K562 (cell line): ENCODE data around the gene MUC5B.

Experiments used
- CEBPB ChIP-seq: fragments of 450-650 bp; IDR thresholded peaks from 2 replicates; pipeline ENCODE4 v1.6.1; 2016; ENCODE audit warnings: missing genetic modification characterization, missing compliant biosample characterization
- CREM ChIP-seq: IDR thresholded peaks from 2 replicates; pipeline ENCODE4 v1.6.1; 2014; ENCODE audit warnings: antibody characterized with exemption, low read depth
- EWSR1 ChIP-seq: fragments of 450-650 bp; IDR thresholded peaks from 2 replicates; pipeline ENCODE4 v1.6.1; 2018; ENCODE audit warnings: borderline replicate concordance, mild to moderate bottlenecking, low read depth, moderate library complexity; ENCODE audit not compliant: partially characterized antibody
- EZH2 ChIP-seq: IDR thresholded peaks from 2 replicates; pipeline ENCODE4 v1.6.1; 2012; ENCODE audit warnings: low read depth, mild to moderate bottlenecking, inconsistent platforms, low read length, borderline replicate concordance
- KLF13 ChIP-seq: fragments of 450-650 bp; IDR thresholded peaks from 2 replicates; pipeline ENCODE4 v1.6.1; 2016; ENCODE audit warnings: missing genetic modification characterization, low read depth, mild to moderate bottlenecking, missing compliant biosample characterization, moderate library complexity, borderline replicate concordance
- NFE2L1 ChIP-seq: fragments of 450-650 bp; IDR thresholded peaks from 2 replicates; pipeline ENCODE4 v1.6.1; 2016; ENCODE audit warnings: missing genetic modification characterization, low read depth, mild to moderate bottlenecking, missing compliant biosample characterization, moderate library complexity, borderline replicate concordance
- NFXL1 ChIP-seq: fragments of 450-650 bp; formaldehyde crosslinking; IDR thresholded peaks from 2 replicates; pipeline ENCODE4 v1.4.0; 2021; ENCODE audit warnings: mild to moderate bottlenecking
- SMC3 ChIP-seq: conservative IDR thresholded peaks from 2 replicates; pipeline ENCODE4 v1.6.1; 2011; ENCODE audit warnings: low read depth, low read length, improper control_type of control experiment; ENCODE audit not compliant: insufficient read depth
- USF2 ChIP-seq: sonication (generic); formaldehyde crosslinking; IDR thresholded peaks from 2 replicates; pipeline ENCODE4 v1.5.0; 2020; ENCODE audit warnings: missing genetic modification reagents
- YY1 ChIP-seq, 3 experiments: IDR thresholded peaks; 2 replicates each; pipeline ENCODE4 v1.6.1; 2011; ENCODE audit warnings: low read length in 2 of 3, mild to moderate bottlenecking in 2 of 3, moderate library complexity in 2 of 3, borderline replicate concordance in 1 of 3, control low read depth in 1 of 3, low read depth in 1 of 3; ENCODE audit not compliant: insufficient read depth in 3 of 3, insufficient replicate concordance in 2 of 3, control insufficient read depth in 1 of 3, insufficient read length in 1 of 3; ENCODE audit errors: extremely low read depth in 1 of 3
- ZC3H4 ChIP-seq: sonication (generic); formaldehyde crosslinking; IDR thresholded peaks from 2 replicates; pipeline ENCODE4 v1.9.0; 2021; ENCODE audit warnings: missing genetic modification reagents, borderline replicate concordance
- ZFP36 ChIP-seq: fragments of 150-350 bp; IDR thresholded peaks from 2 replicates; pipeline ENCODE4 v1.6.1; 2018; ENCODE audit warnings: low read length, low read depth; ENCODE audit not compliant: partially characterized antibody

DNA sequence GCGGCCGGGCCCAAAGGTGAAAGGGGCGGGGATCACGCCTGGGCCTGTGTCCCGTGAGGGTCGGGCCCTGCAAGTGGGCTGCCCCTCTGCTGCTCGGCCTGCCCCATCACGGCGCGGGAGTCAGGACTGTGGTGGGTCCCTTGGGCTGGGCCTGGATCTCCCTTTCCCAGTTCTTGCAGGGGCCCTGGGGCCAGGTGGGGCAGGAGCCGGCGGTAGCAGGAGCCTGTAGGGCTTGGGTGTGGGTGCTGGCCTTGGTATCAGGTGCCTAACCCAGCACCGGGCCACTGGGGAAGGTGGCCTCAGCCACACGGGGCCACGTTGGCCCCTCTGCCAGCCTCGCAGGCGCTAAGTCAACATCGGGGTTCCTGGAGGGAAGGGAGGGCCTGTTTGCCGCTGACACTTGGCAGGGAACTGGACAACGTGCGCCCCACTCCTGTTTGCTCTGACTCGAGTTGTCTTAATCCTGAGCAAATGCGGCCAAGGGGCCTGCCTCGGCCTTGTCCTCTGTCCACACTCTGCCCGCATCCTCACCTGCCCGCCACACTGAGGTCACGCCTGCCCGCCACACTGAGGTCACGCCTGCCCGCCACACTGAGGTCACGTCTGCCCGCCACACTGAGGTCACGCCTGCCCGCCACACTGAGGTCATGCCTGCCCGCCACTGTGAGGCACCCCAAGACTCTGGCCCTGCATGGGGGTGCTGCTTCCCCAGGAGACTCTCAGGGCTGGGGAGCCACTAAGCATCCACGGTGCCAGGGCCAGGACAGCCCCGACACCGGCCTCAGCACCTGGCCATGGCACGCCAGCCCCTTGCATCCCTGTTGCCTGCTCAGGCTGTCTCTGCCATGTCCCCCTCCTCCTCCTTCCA lies 14.2 kb upstream of the MUC5B start:
- no peak for TF ChIP-seq EWSR1
- TF ChIP-seq ZFP36: no peak
- TF ChIP-seq CREM: no peak
- no peak for TF ChIP-seq EZH2
- no peak for TF ChIP-seq ZC3H4 (CRISPR knock-in tag)
- no peak for TF ChIP-seq YY1 (IDR thresholded peaks at IDR 0.05; ENCODE audit: borderline replicate concordance in 1 of 3, control insufficient read depth in 1 of 3, extremely low read depth in 1 of 3, insufficient read depth in 3 of 3, insufficient read length in 1 of 3, insufficient replicate concordance in 2 of 3, low read depth in 1 of 3, low read length in 2 of 3)
- no peak for TF ChIP-seq USF2
- no peak for TF ChIP-seq CEBPB (tag)
- no peak for TF ChIP-seq NFE2L1 (tag)
- TF ChIP-seq SMC3: no peak
- no peak for TF ChIP-seq KLF13 (tag)
- no peak for TF ChIP-seq NFXL1 (CRISPR knock-in tag)
